Ishikawa (cell line): ENCODE data around the gene NRG4.

Experiments used
- CREB1 ChIP-seq: IDR thresholded peaks from 2 replicates; pipeline ENCODE4 v1.6.1; 2012; ENCODE audit warnings: low read depth
- NFIC ChIP-seq: IDR thresholded peaks from 2 replicates; pipeline ENCODE4 v1.6.1; 2012
- REST ChIP-seq: IDR thresholded peaks from 2 replicates; pipeline ENCODE4 v1.6.1; 2012; ENCODE audit warnings: low read depth, mild to moderate bottlenecking
- TAF1 ChIP-seq: IDR thresholded peaks from 2 replicates; pipeline ENCODE4 v1.6.1; 2012; ENCODE audit warnings: low read depth, mild to moderate bottlenecking
- USF1 ChIP-seq: IDR thresholded peaks from 2 replicates; pipeline ENCODE4 v1.6.1; 2012

Gene NRG4

GRCh38 chr15:75895731-75896130 lies 116.5 kb downstream of the NRG4 start:
- TF ChIP-seq CREB1: no peak
- no peak for TF ChIP-seq USF1
- TF ChIP-seq REST: no peak
- no peak for TF ChIP-seq TAF1

- TF ChIP-seq NFIC (no peak), TAF1 (no peak)
These were observed 120.3 kb downstream of the NRG4 start for GRCh38 chr15:75891895-75892294.
